ENCODE data around the gene ZNF598.
A peak's percentile ranks its signal among the peaks of the same experiment; 100 is the strongest.

The ZNF598 gene

GRCh38 chr16:2009791-2010510 lies at the start of gene ZNF598:
Gene ZNF598, minus strand, starts transcription at chr16:2009821.
- peak; percentile 82 for DNase-seq

GRCh38 chr16:2058872-2059271 lies 49.3 kb upstream of the ZNF598 start:
- no peak for DNase-seq

GRCh38 chr16:2058420-2058819 lies 48.8 kb upstream of the ZNF598 start:
- no peak for DNase-seq

GRCh38 chr16:2057438-2057837 lies 47.8 kb upstream of the ZNF598 start:
- no peak for DNase-seq

GRCh38 chr16:2056681-2057407 lies 47.2 kb upstream of the ZNF598 start:
- no peak for DNase-seq

- no peak for DNase-seq
Measured at GRCh38 chr16:2056077-2056476, 46.5 kb upstream of the ZNF598 start.

- no peak for DNase-seq
Measured at GRCh38 chr16:2054543-2055245, 45.1 kb upstream of the ZNF598 start.

GRCh38 chr16:2053897-2054296 lies 44.3 kb upstream of the ZNF598 start:
- no peak for DNase-seq

- no peak for DNase-seq
Measured at GRCh38 chr16:2053211-2053610, 43.6 kb upstream of the ZNF598 start.

- DNase-seq, result no peak
Measured at GRCh38 chr16:2048116-2048543, 38.5 kb upstream of the ZNF598 start.

GRCh38 chr16:2047330-2048115 lies 37.9 kb upstream of the ZNF598 start, which contains the start of the genes NTHL1 and TSC2:
Gene NTHL1, minus strand, starts transcription at chr16:2047834. Its CDS starts 11 bp downstream, at chr16:2047823.
Gene TSC2, plus strand, starts transcription at chr16:2047985. Its CDS starts 631 bp downstream, at chr16:2048616.
- DNase-seq, result peak; percentile 93

GRCh38 chr16:2046893-2047329 lies 37.3 kb upstream of the ZNF598 start:
- no peak for DNase-seq

- no peak for DNase-seq
Measured at GRCh38 chr16:2045965-2046892, 36.6 kb upstream of the ZNF598 start.

GRCh38 chr16:2044541-2044940 lies 34.9 kb upstream of the ZNF598 start:
- no peak for DNase-seq

GRCh38 chr16:2043667-2044451 lies 34.2 kb upstream of the ZNF598 start:
- DNase-seq, result no peak

- DNase-seq, result no peak
Measured at GRCh38 chr16:2042986-2043666, 33.5 kb upstream of the ZNF598 start.

- no peak for DNase-seq
Measured at GRCh38 chr16:2042171-2042985, 32.8 kb upstream of the ZNF598 start.

GRCh38 chr16:2040787-2041522 lies 31.3 kb upstream of the ZNF598 start:
- DNase-seq, result no peak

Data from NCI-H226 (cell line).